ENCODE measurements around the gene FNDC4. TPM values are rescaled to one million over a fixed set of nuclear protein-coding genes. Genes with fewer than 3 reads are reported as not detected.

Gene FNDC4
- total RNA-seq, 1 experiment from 2014 or later, result 5.2 TPM

Other genes with a start within 250 kb of the FNDC4 start
- gene SLC30A3, start 232.2 kb downstream of the FNDC4 start, total RNA-seq (2014; rRNA removed; shearing (Covaris generic)), result 1.3 and 2.6 TPM in 2 replicates
- gene DNAJC5G, start 219.8 kb downstream of the FNDC4 start, total RNA-seq (2014; rRNA removed; shearing (Covaris generic)), result not detected in 2 replicates
- gene TRIM54, start 212.8 kb downstream of the FNDC4 start, total RNA-seq (2014; rRNA removed; shearing (Covaris generic)), result not detected in 2 replicates
- gene UCN, start 186.8 kb downstream of the FNDC4 start, total RNA-seq (2014; rRNA removed; shearing (Covaris generic)), result not detected in 2 replicates
- gene MPV17, start 172.1 kb downstream of the FNDC4 start, total RNA-seq (2014; rRNA removed; shearing (Covaris generic)), result 80.5 and 99.1 TPM in 2 replicates
- 101 and 102 TPM in 2 replicates for gene GTF3C2, start 138.4 kb downstream of the FNDC4 start, total RNA-seq (2014; rRNA removed; shearing (Covaris generic))
- gene EIF2B4, start 124.9 kb downstream of the FNDC4 start, total RNA-seq (2014; rRNA removed; shearing (Covaris generic)), result 36.0 and 44.8 TPM in 2 replicates
- 157 and 165 TPM in 2 replicates for gene SNX17, start 124.6 kb downstream of the FNDC4 start, total RNA-seq (2014; rRNA removed; shearing (Covaris generic))
- gene ZNF513, start 114.5 kb downstream of the FNDC4 start, total RNA-seq (2014; rRNA removed; shearing (Covaris generic)), result 20.4 and 23.3 TPM in 2 replicates
- gene PPM1G, start 85.6 kb downstream of the FNDC4 start, total RNA-seq (2014; rRNA removed; shearing (Covaris generic)), result 178 and 244 TPM in 2 replicates
- gene NRBP1, start 66.6 kb downstream of the FNDC4 start, total RNA-seq (2014; rRNA removed; shearing (Covaris generic)), result 92.4 and 108 TPM in 2 replicates
- gene KRTCAP3, start 52.8 kb downstream of the FNDC4 start, total RNA-seq (2014; rRNA removed; shearing (Covaris generic)), result not detected in 2 replicates
- gene IFT172, start 5.5 kb downstream of the FNDC4 start, total RNA-seq (2014; rRNA removed; shearing (Covaris generic)), result 4.4 and 9.4 TPM in 2 replicates
- not detected in 2 replicates for gene GCKR, start 1.6 kb upstream of the FNDC4 start, total RNA-seq (2014; rRNA removed; shearing (Covaris generic))
- not detected in 2 replicates for gene ZNF512, start 87.8 kb upstream of the FNDC4 start, total RNA-seq (2014; rRNA removed; shearing (Covaris generic))
- 2.9 and 4.2 TPM in 2 replicates for gene CCDC121, start 133.8 kb upstream of the FNDC4 start, total RNA-seq (2014; rRNA removed; shearing (Covaris generic))
- 45.7 and 63.6 TPM in 2 replicates for gene GPN1, start 133.8 kb upstream of the FNDC4 start, total RNA-seq (2014; rRNA removed; shearing (Covaris generic))
- 19.0 and 29.8 TPM in 2 replicates for gene SUPT7L, start 168.4 kb upstream of the FNDC4 start, total RNA-seq (2014; rRNA removed; shearing (Covaris generic))
- gene SLC4A1AP, start 168.7 kb upstream of the FNDC4 start, total RNA-seq (2014; rRNA removed; shearing (Covaris generic)), result 36.1 and 41.5 TPM in 2 replicates

Measured in G401 (cell line).